ENCODE measurements around the gene NCOA3.

Gene NCOA3

DNA sequence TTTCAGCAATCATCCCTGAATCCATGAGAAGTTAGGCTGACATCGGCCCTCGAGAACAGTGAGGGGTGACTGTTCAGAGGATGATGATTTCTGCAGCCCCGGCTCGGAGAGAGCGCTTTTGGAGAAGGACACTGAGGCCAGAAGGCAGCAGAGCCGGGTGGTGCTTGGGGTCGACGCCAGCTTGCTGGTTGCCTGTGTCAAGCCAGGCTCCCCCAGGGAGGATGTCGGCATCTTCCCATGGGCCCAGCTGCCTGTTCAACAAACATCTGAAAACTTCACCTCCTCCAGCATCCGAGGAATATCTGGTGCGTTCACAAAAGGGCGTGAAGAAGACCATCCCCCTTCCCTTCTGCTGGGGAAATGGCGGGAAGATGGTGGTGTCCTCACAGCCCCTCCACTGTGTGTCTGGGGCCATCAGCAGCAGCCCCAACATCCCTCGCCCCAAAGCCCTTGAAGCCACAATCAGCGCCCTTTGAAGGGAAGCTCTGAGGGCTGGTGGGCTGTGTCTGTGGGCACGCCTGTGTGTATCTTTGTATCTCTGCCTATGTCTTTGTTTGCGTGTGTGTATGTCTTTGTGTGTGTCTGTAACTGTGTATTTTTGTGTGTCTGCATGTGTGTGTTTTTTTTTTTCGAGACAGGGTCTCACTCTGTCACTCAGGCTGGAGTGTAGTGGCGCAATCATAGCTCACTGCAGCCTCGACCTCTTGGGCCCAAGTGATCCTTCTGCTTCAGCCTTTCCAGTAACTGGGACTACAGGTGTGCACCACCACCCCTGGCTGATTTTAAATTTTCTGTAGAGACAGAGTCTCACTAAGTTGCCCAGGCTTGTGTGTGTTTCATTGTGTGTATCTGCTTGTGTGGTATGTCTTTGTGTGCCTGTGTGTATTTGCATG, 185.7 kb downstream of the NCOA3 start:
- TF ChIP-seq ZBTB7A (IDR thresholded peaks at IDR 0.05; ENCODE audit: low read depth) (no peak), RAD21 (IDR thresholded peaks at IDR 0.05; ENCODE audit: low read depth) (no peak), TCF12 (IDR thresholded peaks at IDR 0.05; ENCODE audit: low read depth) (no peak), EP300 (IDR thresholded peaks at IDR 0.05; ENCODE audit: borderline replicate concordance) (no peak), TEAD4 (IDR thresholded peaks at IDR 0.05) (no peak), FOXM1 (IDR thresholded peaks at IDR 0.05; ENCODE audit: borderline replicate concordance, low read depth) (no peak), EGR1 (IDR thresholded peaks at IDR 0.05) (no peak), YY1 (IDR thresholded peaks at IDR 0.05; ENCODE audit: low read depth) (no peak), CREB1 (IDR thresholded peaks at IDR 0.05; ENCODE audit: low read depth) (no peak), NFIC (IDR thresholded peaks at IDR 0.05) (no peak), TAF1 (IDR thresholded peaks at IDR 0.05; ENCODE audit: low read depth) (no peak), CEBPB (IDR thresholded peaks at IDR 0.05) (no peak)
- TF ChIP-seq, protein P1, sequence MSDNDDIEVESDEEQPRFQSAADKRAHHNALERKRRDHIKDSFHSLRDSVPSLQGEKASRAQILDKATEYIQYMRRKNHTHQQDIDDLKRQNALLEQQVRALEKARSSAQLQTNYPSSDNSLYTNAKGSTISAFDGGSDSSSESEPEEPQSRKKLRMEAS (IDR thresholded peaks at IDR 0.05), result no peak
- TF ChIP-seq, protein P2, sequence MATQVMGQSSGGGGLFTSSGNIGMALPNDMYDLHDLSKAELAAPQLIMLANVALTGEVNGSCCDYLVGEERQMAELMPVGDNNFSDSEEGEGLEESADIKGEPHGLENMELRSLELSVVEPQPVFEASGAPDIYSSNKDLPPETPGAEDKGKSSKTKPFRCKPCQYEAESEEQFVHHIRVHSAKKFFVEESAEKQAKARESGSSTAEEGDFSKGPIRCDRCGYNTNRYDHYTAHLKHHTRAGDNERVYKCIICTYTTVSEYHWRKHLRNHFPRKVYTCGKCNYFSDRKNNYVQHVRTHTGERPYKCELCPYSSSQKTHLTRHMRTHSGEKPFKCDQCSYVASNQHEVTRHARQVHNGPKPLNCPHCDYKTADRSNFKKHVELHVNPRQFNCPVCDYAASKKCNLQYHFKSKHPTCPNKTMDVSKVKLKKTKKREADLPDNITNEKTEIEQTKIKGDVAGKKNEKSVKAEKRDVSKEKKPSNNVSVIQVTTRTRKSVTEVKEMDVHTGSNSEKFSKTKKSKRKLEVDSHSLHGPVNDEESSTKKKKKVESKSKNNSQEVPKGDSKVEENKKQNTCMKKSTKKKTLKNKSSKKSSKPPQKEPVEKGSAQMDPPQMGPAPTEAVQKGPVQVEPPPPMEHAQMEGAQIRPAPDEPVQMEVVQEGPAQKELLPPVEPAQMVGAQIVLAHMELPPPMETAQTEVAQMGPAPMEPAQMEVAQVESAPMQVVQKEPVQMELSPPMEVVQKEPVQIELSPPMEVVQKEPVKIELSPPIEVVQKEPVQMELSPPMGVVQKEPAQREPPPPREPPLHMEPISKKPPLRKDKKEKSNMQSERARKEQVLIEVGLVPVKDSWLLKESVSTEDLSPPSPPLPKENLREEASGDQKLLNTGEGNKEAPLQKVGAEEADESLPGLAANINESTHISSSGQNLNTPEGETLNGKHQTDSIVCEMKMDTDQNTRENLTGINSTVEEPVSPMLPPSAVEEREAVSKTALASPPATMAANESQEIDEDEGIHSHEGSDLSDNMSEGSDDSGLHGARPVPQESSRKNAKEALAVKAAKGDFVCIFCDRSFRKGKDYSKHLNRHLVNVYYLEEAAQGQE (IDR thresholded peaks at IDR 0.05; ENCODE audit: low read depth), result no peak
- TF ChIP-seq, protein P3, sequence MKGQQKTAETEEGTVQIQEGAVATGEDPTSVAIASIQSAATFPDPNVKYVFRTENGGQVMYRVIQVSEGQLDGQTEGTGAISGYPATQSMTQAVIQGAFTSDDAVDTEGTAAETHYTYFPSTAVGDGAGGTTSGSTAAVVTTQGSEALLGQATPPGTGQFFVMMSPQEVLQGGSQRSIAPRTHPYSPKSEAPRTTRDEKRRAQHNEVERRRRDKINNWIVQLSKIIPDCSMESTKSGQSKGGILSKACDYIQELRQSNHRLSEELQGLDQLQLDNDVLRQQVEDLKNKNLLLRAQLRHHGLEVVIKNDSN (IDR thresholded peaks at IDR 0.05), result no peak

DNA sequence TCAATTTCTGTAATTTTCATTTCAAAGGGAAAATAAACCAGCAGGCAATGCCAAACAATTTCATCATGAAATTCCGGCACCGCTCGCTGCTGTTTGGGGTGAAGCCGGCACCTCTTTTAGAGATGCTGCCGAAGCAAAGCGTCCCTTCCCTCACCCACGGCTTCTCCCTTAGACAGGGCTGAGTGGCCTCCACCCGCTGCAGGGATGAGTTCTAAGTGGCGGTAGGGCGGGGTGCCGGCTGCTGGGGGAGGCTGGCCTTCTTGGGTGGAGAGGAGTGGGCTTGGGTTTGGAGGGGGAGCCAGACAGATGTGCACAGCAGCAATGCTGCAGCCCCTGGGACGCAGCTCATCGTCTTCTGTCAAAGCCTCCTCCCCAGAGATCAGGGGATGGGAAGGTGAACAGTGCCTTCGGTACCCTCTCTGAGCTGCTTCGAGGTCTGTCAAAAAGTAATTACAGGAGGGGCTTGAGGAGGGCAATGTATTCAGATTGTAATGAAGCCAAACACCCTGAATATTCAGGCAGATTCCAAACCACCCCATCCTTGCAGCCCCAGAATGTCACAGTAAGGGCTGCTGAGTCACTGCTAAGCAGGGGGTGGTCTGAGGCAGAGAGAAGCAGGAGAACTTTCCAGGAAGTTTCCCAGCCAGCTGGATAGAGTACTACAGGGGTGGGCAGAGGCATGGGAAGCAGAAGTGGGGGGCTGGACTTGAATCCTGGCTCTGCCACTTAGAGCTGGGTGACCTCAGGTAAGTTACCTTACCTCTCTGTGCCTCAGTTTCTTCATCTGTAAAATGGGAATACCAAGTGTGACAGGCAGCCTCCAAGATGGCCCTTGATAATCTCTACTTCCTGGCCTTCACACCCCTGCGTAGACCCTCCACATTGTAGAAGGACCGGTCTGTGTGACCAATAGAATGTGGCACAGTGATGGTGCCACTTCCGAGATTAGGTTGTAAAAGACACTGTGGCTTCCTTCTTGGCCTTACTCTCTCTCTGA, 187.0 kb downstream of the NCOA3 start:
- TF ChIP-seq RAD21 (IDR thresholded peaks at IDR 0.05; ENCODE audit: low read depth) (no peak), NFIC (IDR thresholded peaks at IDR 0.05) (no peak), EGR1 (IDR thresholded peaks at IDR 0.05) (no peak), CEBPB (IDR thresholded peaks at IDR 0.05) (no peak), TEAD4 (IDR thresholded peaks at IDR 0.05) (no peak), ZBTB7A (IDR thresholded peaks at IDR 0.05; ENCODE audit: low read depth) (no peak), CREB1 (IDR thresholded peaks at IDR 0.05; ENCODE audit: low read depth) (no peak), EP300 (IDR thresholded peaks at IDR 0.05; ENCODE audit: borderline replicate concordance) (no peak), YY1 (IDR thresholded peaks at IDR 0.05; ENCODE audit: low read depth) (no peak), TAF1 (IDR thresholded peaks at IDR 0.05; ENCODE audit: low read depth) (no peak), TCF12 (IDR thresholded peaks at IDR 0.05; ENCODE audit: low read depth) (no peak), FOXM1 (IDR thresholded peaks at IDR 0.05; ENCODE audit: borderline replicate concordance, low read depth) (no peak)
- TF ChIP-seq, protein P3 (IDR thresholded peaks at IDR 0.05), result no peak
- TF ChIP-seq, protein P2 (IDR thresholded peaks at IDR 0.05; ENCODE audit: low read depth), result no peak
- TF ChIP-seq, protein P1 (IDR thresholded peaks at IDR 0.05), result no peak

DNA sequence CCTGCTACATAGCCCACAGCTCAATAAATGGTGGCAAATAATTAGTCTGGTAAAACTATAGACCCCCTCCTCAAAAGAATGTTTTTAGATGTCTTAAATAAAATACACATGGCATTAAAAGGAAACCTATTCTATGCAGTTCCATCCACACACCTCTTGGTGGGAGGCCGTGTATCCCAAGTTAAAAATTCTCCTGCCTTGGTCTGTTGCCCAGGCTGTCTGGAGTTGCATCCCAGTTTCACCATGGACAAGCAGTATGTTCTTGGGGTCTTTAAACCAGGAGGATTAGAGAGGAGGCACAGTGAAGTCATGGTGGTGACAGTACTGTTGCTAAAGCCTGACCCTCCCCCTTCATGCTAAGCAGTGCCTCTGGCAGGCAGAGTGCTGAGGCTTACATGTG, 188.0 kb downstream of the NCOA3 start:
- TF ChIP-seq NFIC (IDR thresholded peaks at IDR 0.05), result no peak

DNA sequence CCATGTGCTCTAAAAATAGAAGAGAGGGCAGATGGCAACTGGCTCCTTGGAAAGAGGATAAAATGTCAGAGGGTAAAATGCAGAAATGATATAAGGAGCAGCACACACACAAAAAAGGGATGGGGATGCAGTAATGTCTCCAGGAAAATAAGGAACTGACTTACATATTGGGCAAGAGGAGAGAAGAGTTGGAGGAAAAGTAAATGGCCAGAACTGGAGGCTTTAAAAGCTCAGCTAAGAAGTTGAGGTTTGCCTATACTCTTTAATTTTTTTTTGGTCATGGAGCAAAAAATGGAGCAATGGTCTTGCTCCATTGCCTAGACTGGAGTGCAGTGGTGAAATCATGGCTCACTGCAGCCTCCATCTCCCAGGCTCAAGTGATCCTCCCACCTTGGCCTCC, 189.9 kb downstream of the NCOA3 start:
- TF ChIP-seq, protein P2 (IDR thresholded peaks at IDR 0.05; ENCODE audit: low read depth), result no peak
- TF ChIP-seq TAF1 (IDR thresholded peaks at IDR 0.05; ENCODE audit: low read depth), result no peak
- no peak for TF ChIP-seq TEAD4 (IDR thresholded peaks at IDR 0.05)
- no peak for TF ChIP-seq YY1 (IDR thresholded peaks at IDR 0.05; ENCODE audit: low read depth)
- TF ChIP-seq ZBTB7A (IDR thresholded peaks at IDR 0.05; ENCODE audit: low read depth), result no peak
- TF ChIP-seq, protein P1 (IDR thresholded peaks at IDR 0.05), result no peak
- TF ChIP-seq, protein P3 (IDR thresholded peaks at IDR 0.05), result no peak
- no peak for TF ChIP-seq CREB1 (IDR thresholded peaks at IDR 0.05; ENCODE audit: low read depth)
- TF ChIP-seq RAD21 (IDR thresholded peaks at IDR 0.05; ENCODE audit: low read depth), result no peak
- no peak for TF ChIP-seq NFIC (IDR thresholded peaks at IDR 0.05)
- TF ChIP-seq TCF12 (IDR thresholded peaks at IDR 0.05; ENCODE audit: low read depth), result no peak
- TF ChIP-seq EP300 (IDR thresholded peaks at IDR 0.05; ENCODE audit: borderline replicate concordance), result no peak
- no peak for TF ChIP-seq FOXM1 (IDR thresholded peaks at IDR 0.05; ENCODE audit: borderline replicate concordance, low read depth)
- TF ChIP-seq CEBPB (IDR thresholded peaks at IDR 0.05), result no peak
- no peak for TF ChIP-seq EGR1 (IDR thresholded peaks at IDR 0.05)

Measured in Ishikawa (cell line).